Bone marrow (tissue), 2 donors: Measurements from ENCODE around the gene PKDCC.

Source experiments
- DNase-seq, 2 donors: peaks; one replicate each; lab custom pipeline; 2025; lab: John Stamatoyannopoulos, UW

Gene PKDCC

GRCh38 chr2:42087137-42087856 lies 39.5 kb downstream of the PKDCC start:
- no peak for DNase-seq

- DNase-seq: no peak
These were observed 40.0 kb downstream of the PKDCC start for GRCh38 chr2:42087857-42088195.

- DNase-seq: peak in 1 of 2 donors; percentile 36
These were observed 41.6 kb downstream of the PKDCC start for GRCh38 chr2:42089340-42089925.

GRCh38 chr2:42090216-42090615 lies 42.4 kb downstream of the PKDCC start:
- no peak for DNase-seq

GRCh38 chr2:42091671-42092070 lies 43.9 kb downstream of the PKDCC start:
- DNase-seq: no peak

- peak in 1 of 2 donors; percentile 24 for DNase-seq
These were observed 44.5 kb downstream of the PKDCC start for GRCh38 chr2:42092084-42092996.

GRCh38 chr2:42094114-42094513 lies 46.3 kb downstream of the PKDCC start:
- DNase-seq: no peak

- peak in 1 of 2 donors; percentile 26 for DNase-seq
These were observed 48.1 kb downstream of the PKDCC start for GRCh38 chr2:42095923-42096408.

- DNase-seq: no peak
These were observed 49.2 kb downstream of the PKDCC start for GRCh38 chr2:42096869-42097591.

- DNase-seq: peak in 1 of 2 donors; percentile 29
These were observed 51.0 kb downstream of the PKDCC start for GRCh38 chr2:42098571-42099437.

GRCh38 chr2:42099438-42100173 lies 51.8 kb downstream of the PKDCC start:
- DNase-seq: no peak

- DNase-seq: no peak
These were observed 52.9 kb downstream of the PKDCC start for GRCh38 chr2:42100683-42101205.

- DNase-seq: no peak
These were observed 53.6 kb downstream of the PKDCC start for GRCh38 chr2:42101206-42102023.

- DNase-seq: peak; percentile 19 to 65
These were observed 54.3 kb downstream of the PKDCC start for GRCh38 chr2:42102024-42102590.

GRCh38 chr2:42102591-42103450 lies 55.0 kb downstream of the PKDCC start:
- DNase-seq: no peak

- DNase-seq: no peak
These were observed 56.0 kb downstream of the PKDCC start for GRCh38 chr2:42103829-42104228.

GRCh38 chr2:42104621-42105020 lies 56.8 kb downstream of the PKDCC start:
- DNase-seq: no peak
